Transverse colon (tissue), 4 donors: ENCODE measurements around the gene NAP1L4.

Source experiments
- CTCF ChIP-seq, 5 experiments: fragments of 200-600 bp in 3 of 5; fragments of 450-650 bp in 2 of 5; sonication (generic) in 3 of 5; IDR thresholded peaks; 1 replicate in 2 of 5; 2 replicates in 3 of 5; pipeline ENCODE4 v1.5.1; 2016 to 2017; ENCODE audit warnings: antibody characterized with exemption in 5 of 5, inconsistent platforms in 3 of 5, mild to moderate bottlenecking in 2 of 5, moderate library complexity in 1 of 5
- EP300 ChIP-seq: sonication (generic); formaldehyde crosslinking; IDR thresholded peaks from one replicate; pipeline ENCODE4 v1.6.1; 2017; ENCODE audit warnings: antibody characterized with exemption, low read depth
- POLR2A ChIP-seq: fragments of 450-650 bp; IDR thresholded peaks from one replicate; pipeline ENCODE4 v1.6.1; 2016; ENCODE audit warnings: antibody characterized with exemption, mild to moderate bottlenecking, moderate library complexity
- POLR2AphosphoS5 ChIP-seq, 3 donors: sonication (generic); formaldehyde crosslinking; IDR thresholded peaks; one replicate each; pipeline ENCODE4 v1.6.1; 2016; ENCODE audit warnings: antibody characterized with exemption in 3 of 3

- TF ChIP-seq POLR2A, result peak; percentile 11
- no peak for TF ChIP-seq CTCF (IDR thresholded peaks at IDR 0.05)
- no peak for TF ChIP-seq EP300
- no peak for TF ChIP-seq POLR2AphosphoS5 (IDR thresholded peaks at IDR 0.05)
These were observed 4.0 kb downstream of the NAP1L4 start for GRCh38 chr11:2987881-2988861.
